Measurements from ENCODE around the gene STPG3.
"Not testable (repeated sequence)": the region's sequence is repeated elsewhere in the genome, so short reads cannot be mapped to it uniquely, and the experiment has no call there.

STPG3 gene

GRCh38 chr9:137255448-137256114 lies 4.5 kb downstream of the STPG3 start:
- ChIA-PET CTCF (interaction anchor here (0.7 to 2.3 kb wide), 6 partner anchors 11 to 227 kb away, joined by 3 to 15 read pairs (median 4); partner anchors contain the start of gene EXD3), POLR2A (ENCODE audit: low non-redundant PET) (interaction anchor here (0.5 to 2.5 kb wide), 6 partner anchors 13 to 66 kb away, joined by 3 to 9 read pairs (median 3); partner anchors contain the start of gene TUBB4B)
- peak overlapping the region; percentile 84 for H3K27ac ChIP-seq
- DNase-seq (ENCODE audit: low spot score) = peak; percentile 55
- no peak for TF ChIP-seq CTCF (conservative IDR thresholded peaks at IDR 0.05; ENCODE audit: low read depth)

GRCh38 chr9:137256362-137256761 lies 5.3 kb downstream of the STPG3 start:
- CTCF ChIA-PET = interaction anchor here (0.6 to 1.4 kb wide), 5 partner anchors 10 to 312 kb away, joined by 3 to 4 read pairs (median 4); partner anchors contain the start of gene EXD3
- peak overlapping the region; percentile 84 for H3K27ac ChIP-seq
- POLR2A ChIA-PET (ENCODE audit: low non-redundant PET) = interaction anchor here (0.5 to 2.5 kb wide), 4 partner anchors 14 to 40 kb away, joined by 3 to 9 read pairs (median 3); partner anchors contain the start of gene TUBB4B
- no peak for TF ChIP-seq CTCF (conservative IDR thresholded peaks at IDR 0.05; ENCODE audit: low read depth)
- no peak for DNase-seq (ENCODE audit: low spot score)

- POLR2A ChIA-PET (ENCODE audit: low non-redundant PET) = interaction anchor here (0.9 to 2.5 kb wide), 2 partner anchors 16 to 18 kb away, joined by 3 to 9 read pairs; partner anchors contain the start of gene TUBB4B
- no peak for DNase-seq (ENCODE audit: low spot score)
- CTCF ChIA-PET = interaction anchor here (0.6 to 1.4 kb wide), 4 partner anchors 9 to 313 kb away, joined by 3 to 4 read pairs (median 4); partner anchors contain the start of gene EXD3
- TF ChIP-seq CTCF (conservative IDR thresholded peaks at IDR 0.05; ENCODE audit: low read depth) = no peak
- peak overlapping the region; percentile 84 for H3K27ac ChIP-seq
Observed at GRCh38 chr9:137256856-137257255, 5.8 kb downstream of the STPG3 start.

DNA sequence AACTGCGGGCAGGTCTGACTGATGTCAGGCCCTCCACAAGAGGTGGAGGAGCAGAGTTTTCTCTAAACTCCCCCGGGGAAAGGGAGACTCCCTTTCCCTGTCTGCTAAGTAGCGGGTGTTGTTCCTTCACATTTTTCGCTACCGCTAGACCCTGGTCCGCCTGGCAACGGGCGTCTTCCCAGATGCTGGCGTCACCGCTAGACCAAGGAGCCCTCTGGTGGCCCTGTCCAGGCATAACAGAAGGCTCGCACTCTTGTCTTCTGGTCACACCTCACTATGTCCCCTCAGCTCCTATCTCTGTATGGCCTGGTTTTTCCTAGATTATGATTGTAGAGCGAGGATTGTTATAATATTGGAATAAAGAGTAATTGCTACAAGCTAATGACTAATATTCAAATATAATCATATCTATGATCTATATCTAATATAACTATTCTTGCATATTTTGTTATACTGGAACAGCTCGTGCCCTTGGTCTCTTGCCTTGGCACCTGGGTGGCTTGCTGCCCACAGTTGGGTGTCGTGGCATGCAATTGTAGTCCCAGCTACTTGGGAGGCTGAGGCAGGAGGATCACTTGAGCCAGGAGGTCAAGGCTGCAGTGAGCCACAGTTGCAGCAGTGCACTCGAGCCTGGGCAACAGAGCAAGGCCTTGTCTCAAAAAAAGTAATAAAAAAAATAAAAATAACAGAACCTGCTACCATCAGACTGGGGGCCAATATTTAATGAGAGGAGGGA lies 11.3 kb downstream of the STPG3 start:
- POLR2A ChIA-PET (ENCODE audit: low non-redundant PET) = interaction anchor here (0.6 kb wide), 2 partner anchors 22 to 192 kb away, joined by 3 to 4 read pairs; no protein-coding TSS in a partner anchor
- not testable (repeated sequence) for DNase-seq (ENCODE audit: low spot score)

GRCh38 chr9:137262909-137263285 lies 11.8 kb downstream of the STPG3 start:
- no peak for DNase-seq (ENCODE audit: low spot score)
- TF ChIP-seq CTCF (conservative IDR thresholded peaks at IDR 0.05; ENCODE audit: low read depth) = no peak
- peak overlapping the region; percentile 29 for H3K27ac ChIP-seq
- CTCF ChIA-PET = interaction anchor here (0.6 to 3.3 kb wide), 3 partner anchors 10 to 182 kb away, joined by 4 to 12 read pairs (median 4); no protein-coding TSS in a partner anchor
- POLR2A ChIA-PET (ENCODE audit: low non-redundant PET) = no interaction called here

More for the DNA sequence above, 11.3 kb downstream of the STPG3 start:
- CTCF ChIA-PET = interaction anchor here (0.6 to 3.3 kb wide), 3 partner anchors 10 to 183 kb away, joined by 4 to 12 read pairs (median 4); no protein-coding TSS in a partner anchor
- H3K27ac ChIP-seq = peak overlapping the region; percentile 29
- TF ChIP-seq CTCF (conservative IDR thresholded peaks at IDR 0.05; ENCODE audit: low read depth) = peak; percentile 91

- POLR2A ChIA-PET (ENCODE audit: low non-redundant PET) = no interaction called here
- H3K27ac ChIP-seq = peak overlapping the region; percentile 94
- TF ChIP-seq CTCF (conservative IDR thresholded peaks at IDR 0.05; ENCODE audit: low read depth) = no peak
- no peak for DNase-seq (ENCODE audit: low spot score)
- CTCF ChIA-PET = interaction anchor here (3.3 kb wide), 1 partner anchor 27 kb away, joined by 12 read pairs; no protein-coding TSS in a partner anchor
Observed at GRCh38 chr9:137263506-137263905, 12.4 kb downstream of the STPG3 start.
